Measurements from ENCODE around the gene GABRE. TPM values are rescaled to one million over a fixed set of nuclear protein-coding genes. Genes with fewer than 3 reads are reported as not detected.
A peak's percentile ranks its signal among the peaks of the same experiment; 100 is the strongest.

The GABRE gene
- total and polyA plus RNA-seq, 2 of the 13 experiments (the other 11 are each of a cell fraction or from before 2014, with no cell fraction given), result 12.2 to 66.2 TPM

DNA sequence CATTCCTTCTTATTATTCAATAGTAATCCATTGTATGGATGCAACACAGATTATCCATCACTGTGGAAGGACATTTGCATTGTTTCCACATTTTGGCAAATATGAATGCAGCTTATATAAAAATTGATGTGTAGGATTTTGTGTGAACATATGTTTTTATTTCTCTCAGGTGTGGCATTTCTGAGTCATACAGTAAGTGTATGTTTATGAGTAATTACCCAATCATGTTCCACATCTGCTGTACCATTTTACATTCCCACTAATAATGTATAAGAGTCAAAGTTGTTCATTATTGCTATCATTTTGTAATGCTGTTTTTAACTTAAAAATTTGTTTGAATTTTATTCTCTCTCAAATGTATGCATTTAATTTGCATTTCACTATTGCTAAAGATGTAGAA, 36.3 kb downstream of the GABRE start (continued):
- TF ChIP-seq, protein P1, sequence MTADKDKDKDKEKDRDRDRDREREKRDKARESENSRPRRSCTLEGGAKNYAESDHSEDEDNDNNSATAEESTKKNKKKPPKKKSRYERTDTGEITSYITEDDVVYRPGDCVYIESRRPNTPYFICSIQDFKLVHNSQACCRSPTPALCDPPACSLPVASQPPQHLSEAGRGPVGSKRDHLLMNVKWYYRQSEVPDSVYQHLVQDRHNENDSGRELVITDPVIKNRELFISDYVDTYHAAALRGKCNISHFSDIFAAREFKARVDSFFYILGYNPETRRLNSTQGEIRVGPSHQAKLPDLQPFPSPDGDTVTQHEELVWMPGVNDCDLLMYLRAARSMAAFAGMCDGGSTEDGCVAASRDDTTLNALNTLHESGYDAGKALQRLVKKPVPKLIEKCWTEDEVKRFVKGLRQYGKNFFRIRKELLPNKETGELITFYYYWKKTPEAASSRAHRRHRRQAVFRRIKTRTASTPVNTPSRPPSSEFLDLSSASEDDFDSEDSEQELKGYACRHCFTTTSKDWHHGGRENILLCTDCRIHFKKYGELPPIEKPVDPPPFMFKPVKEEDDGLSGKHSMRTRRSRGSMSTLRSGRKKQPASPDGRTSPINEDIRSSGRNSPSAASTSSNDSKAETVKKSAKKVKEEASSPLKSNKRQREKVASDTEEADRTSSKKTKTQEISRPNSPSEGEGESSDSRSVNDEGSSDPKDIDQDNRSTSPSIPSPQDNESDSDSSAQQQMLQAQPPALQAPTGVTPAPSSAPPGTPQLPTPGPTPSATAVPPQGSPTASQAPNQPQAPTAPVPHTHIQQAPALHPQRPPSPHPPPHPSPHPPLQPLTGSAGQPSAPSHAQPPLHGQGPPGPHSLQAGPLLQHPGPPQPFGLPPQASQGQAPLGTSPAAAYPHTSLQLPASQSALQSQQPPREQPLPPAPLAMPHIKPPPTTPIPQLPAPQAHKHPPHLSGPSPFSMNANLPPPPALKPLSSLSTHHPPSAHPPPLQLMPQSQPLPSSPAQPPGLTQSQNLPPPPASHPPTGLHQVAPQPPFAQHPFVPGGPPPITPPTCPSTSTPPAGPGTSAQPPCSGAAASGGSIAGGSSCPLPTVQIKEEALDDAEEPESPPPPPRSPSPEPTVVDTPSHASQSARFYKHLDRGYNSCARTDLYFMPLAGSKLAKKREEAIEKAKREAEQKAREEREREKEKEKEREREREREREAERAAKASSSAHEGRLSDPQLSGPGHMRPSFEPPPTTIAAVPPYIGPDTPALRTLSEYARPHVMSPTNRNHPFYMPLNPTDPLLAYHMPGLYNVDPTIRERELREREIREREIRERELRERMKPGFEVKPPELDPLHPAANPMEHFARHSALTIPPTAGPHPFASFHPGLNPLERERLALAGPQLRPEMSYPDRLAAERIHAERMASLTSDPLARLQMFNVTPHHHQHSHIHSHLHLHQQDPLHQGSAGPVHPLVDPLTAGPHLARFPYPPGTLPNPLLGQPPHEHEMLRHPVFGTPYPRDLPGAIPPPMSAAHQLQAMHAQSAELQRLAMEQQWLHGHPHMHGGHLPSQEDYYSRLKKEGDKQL (CRISPR knock-in tag; IDR thresholded peaks at IDR 0.05; ENCODE audit: low read depth), result no peak
- no peak for TF ChIP-seq ETV6 (CRISPR knock-in tag; conservative IDR thresholded peaks at IDR 0.05)
- TF ChIP-seq CEBPG (CRISPR knock-in tag; IDR thresholded peaks at IDR 0.05), result no peak
- TF ChIP-seq MEIS2 (CRISPR knock-in tag; IDR thresholded peaks at IDR 0.05), result no peak
- TF ChIP-seq ZNF557 (CRISPR knock-in tag; IDR thresholded peaks at IDR 0.05), result no peak

DNA sequence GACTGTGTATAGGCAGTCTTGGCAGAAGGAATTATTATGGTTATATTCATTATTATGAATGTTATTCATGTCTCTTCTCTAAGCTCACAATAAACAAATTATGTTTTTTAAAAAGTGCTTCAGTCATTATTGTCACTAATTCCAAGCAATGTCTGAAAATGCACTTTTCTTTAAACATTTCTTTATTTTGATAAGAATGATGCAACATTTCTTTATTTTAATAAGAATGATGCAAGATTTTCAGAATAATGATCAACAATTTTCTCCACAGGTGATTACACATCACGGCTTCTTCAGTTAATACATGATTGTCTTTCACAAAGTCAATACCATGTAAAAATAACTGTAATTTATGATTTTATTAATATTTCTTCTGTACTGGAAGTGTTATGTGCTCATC, 39.1 kb downstream of the GABRE start:
- Histone ChIP-seq H3K9me3 (ENCODE audit: low read length) (no peaks in the 10 kb centered on the region), H3K36me3 (replicated peaks in 1 of 2; ENCODE audit: control insufficient read depth in 1 of 2, insufficient read depth in 2 of 2, low read length in 2 of 2) (no peaks in the 10 kb centered on the region), H3K27ac (ENCODE audit: extremely low read length, insufficient read depth, low read length) (no peak overlapping the region), H2AFZ (ENCODE audit: low read length) (no peak overlapping the region), H3K9ac (ENCODE audit: insufficient read depth, low read depth, low read length) (no peak overlapping the region), H3K4me1 (ENCODE audit: insufficient read depth, low read length) (no peaks in the 10 kb centered on the region), H3K4me2 (ENCODE audit: low read depth, low read length) (no peak overlapping the region), H3K79me2 (ENCODE audit: insufficient read depth, low read length) (no peaks in the 10 kb centered on the region), H4K20me1 (ENCODE audit: insufficient read depth, low read length) (no peaks in the 10 kb centered on the region), H3K27me3 (ENCODE audit: control insufficient read depth in 1 of 2, insufficient read depth in 2 of 2, low read length in 2 of 2) (no peaks in the 10 kb centered on the region), H3K4me3 (replicated peaks in 1 of 3; ENCODE audit: insufficient read depth in 1 of 3, low read depth in 2 of 3, low read length in 3 of 3) (no peak overlapping the region)
- 18% methylated on average over 1 of the region's 1 CpG for WGBS (ENCODE audit: low lambda C conversion rate)
- DNase-seq (ENCODE audit: low spot score), result no peak
- no peak for FAIRE-seq
- intact Hi-C loops (cut with micrococcal nuclease; ENCODE audit: unreplicated experiment), result no loop called here
- CTCF ChIA-PET (ENCODE audit: low intra/inter-chr PET ratio, low total read pairs), result no interaction called here
- POLR2A ChIA-PET, result no interaction called here
- in situ Hi-C loops (cut with HindIII; ENCODE audit: extremely low pct_ligation_motif_present, low pct_unique_long_range_greater_than_20kb), result no loop called here
- no TSS peak for BruUV-seq (replicated peaks)
- no peak for ATAC-seq
- TF ChIP-seq SNAPC5 (CRISPR knock-in tag; IDR thresholded peaks at IDR 0.05; ENCODE audit: borderline replicate concordance) (no peak), CEBPB (IDR thresholded peaks at IDR 0.05; ENCODE audit: borderline replicate concordance, low read depth, low read length) (peak; percentile 7; the same call in 1 of the 2 replicates)

All from HepG2 (cell line).